Ascending aorta (tissue), 2 donors: ENCODE data around the gene LONP2. TPM values are rescaled to one million over a fixed set of nuclear protein-coding genes. Genes with fewer than 3 reads are reported as not detected.
A peak's percentile ranks its signal among the peaks of the same experiment; 100 is the strongest.
"Not testable (repeated sequence)": the region's sequence is repeated elsewhere in the genome, so short reads cannot be mapped to it uniquely, and the experiment has no call there.

ENCODE experiments used
- DNase-seq, 2 donors: peaks; one replicate each; pipeline ENCODE4 v3.0.0-alpha.2; 2019; ENCODE audit warnings: low spot score in 2 of 2
- H3K27ac ChIP-seq, 2 donors: fragments of 200-600 bp; sonication (generic); one replicate each; pipeline ENCODE4 v1.5.1; 2016 to 2017; ENCODE audit warnings: mild to moderate bottlenecking in 1 of 2
- H3K27me3 ChIP-seq: fragments of 200-600 bp; sonication (generic); one replicate; pipeline ENCODE4 v1.5.1; 2017
- H3K36me3 ChIP-seq, 2 donors: fragments of 200-600 bp; sonication (generic); one replicate each; pipeline ENCODE4 v1.5.1; 2016
- H3K4me1 ChIP-seq, 2 donors: fragments of 200-600 bp; sonication (generic); one replicate each; pipeline ENCODE4 v1.5.1; 2016 to 2017; ENCODE audit warnings: mild to moderate bottlenecking in 1 of 2
- H3K4me3 ChIP-seq, 2 donors: fragments of 200-600 bp; sonication (generic); one replicate each; pipeline ENCODE4 v1.5.1; 2016 to 2017; ENCODE audit warnings: mild to moderate bottlenecking in 1 of 2
- H3K9me3 ChIP-seq, 2 donors: fragments of 200-600 bp; sonication (generic); one replicate each; pipeline ENCODE4 v1.5.1; 2016
- intact Hi-C: fragments of 100-400 bp; cut with DNase I; formaldehyde crosslinking; loops from one replicate; pipeline ENCODE4 v1.15.1; 2023
- total RNA-seq: library from RNA; depleted of rRNA; stranded (reverse); fragments of >200 nt; gene quantifications from one replicate; pipeline ENCODE4 v1.1.0, GENCODE V29; 2016
- TF ChIP-seq, protein P1 (sequence below), 3 experiments: fragments of 200-600 bp in 2 of 3; fragments of 450-650 bp in 1 of 3; sonication (generic) in 2 of 3; IDR thresholded peaks; one replicate each; pipeline ENCODE4 v1.5.1; 2016 to 2019; ENCODE audit warnings: antibody characterized with exemption in 3 of 3, mild to moderate bottlenecking in 1 of 3, moderate library complexity in 1 of 3

The LONP2 gene
- total RNA-seq, 1 donor from 2014 or later = 70.0 TPM

DNA sequence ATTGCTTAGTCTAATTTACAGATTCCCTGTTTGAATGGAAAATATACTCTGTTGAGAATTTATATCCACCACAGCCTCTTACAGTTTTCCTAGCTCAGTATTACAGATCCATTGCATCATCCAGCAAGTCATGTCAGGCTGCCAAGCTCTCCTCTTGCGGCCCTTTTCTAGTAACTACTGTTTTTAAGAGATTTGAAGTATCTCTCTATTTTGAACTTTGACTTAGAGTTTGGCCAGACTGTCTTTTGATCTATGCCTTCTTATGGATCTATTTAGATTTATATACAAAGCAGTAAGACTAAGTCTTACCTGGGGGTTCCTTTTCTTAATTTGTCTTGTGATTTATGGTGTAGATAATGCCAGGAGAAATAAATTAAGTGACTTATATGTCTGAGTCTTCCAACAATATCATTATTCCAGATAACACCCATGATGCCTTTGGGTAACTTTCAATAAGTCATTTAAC, 56.3 kb downstream of the LONP2 start:
- no peak for DNase-seq
- TF ChIP-seq, protein P1, sequence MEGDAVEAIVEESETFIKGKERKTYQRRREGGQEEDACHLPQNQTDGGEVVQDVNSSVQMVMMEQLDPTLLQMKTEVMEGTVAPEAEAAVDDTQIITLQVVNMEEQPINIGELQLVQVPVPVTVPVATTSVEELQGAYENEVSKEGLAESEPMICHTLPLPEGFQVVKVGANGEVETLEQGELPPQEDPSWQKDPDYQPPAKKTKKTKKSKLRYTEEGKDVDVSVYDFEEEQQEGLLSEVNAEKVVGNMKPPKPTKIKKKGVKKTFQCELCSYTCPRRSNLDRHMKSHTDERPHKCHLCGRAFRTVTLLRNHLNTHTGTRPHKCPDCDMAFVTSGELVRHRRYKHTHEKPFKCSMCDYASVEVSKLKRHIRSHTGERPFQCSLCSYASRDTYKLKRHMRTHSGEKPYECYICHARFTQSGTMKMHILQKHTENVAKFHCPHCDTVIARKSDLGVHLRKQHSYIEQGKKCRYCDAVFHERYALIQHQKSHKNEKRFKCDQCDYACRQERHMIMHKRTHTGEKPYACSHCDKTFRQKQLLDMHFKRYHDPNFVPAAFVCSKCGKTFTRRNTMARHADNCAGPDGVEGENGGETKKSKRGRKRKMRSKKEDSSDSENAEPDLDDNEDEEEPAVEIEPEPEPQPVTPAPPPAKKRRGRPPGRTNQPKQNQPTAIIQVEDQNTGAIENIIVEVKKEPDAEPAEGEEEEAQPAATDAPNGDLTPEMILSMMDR (IDR thresholded peaks at IDR 0.05) = no peak
- Histone ChIP-seq H3K4me1 (peaks cover 0 to 9% of the 10 kb centered on the region in 2 donors), H3K36me3 (peaks cover 34 to 74% of the 10 kb centered on the region in 2 donors), H3K4me3 (no peak overlapping the region), H3K27ac (peak overlapping the region in 1 of 2 donors; percentile 4), H3K9me3 (no peaks in the 10 kb centered on the region), H3K27me3 (no peaks in the 10 kb centered on the region)
- intact Hi-C loops = no loop called here

DNA sequence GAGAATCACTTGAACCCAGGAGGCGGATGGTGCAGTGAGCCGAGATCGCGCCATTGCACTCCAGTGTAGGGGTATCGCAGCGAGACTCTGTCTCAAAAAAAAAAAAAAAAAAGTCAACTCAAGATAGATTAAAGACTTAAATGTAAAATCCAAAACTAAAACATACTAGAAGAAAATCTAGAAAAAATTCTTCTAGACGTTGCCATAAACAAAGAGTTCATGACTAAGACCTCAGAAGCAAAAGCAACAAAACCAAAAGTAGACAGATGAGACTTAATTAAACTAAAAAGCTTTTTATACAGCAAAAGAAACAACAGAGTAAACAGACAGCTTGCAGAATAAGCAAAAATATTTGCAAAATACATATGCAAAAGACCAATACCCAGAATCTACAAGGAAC, 64.4 kb downstream of the LONP2 start:
- H3K27me3 ChIP-seq = no peaks in the 10 kb centered on the region
- H3K36me3 ChIP-seq = peaks cover 16 to 62% of the 10 kb centered on the region in 2 donors
- peaks cover 19 to 44% of the 10 kb centered on the region in 2 donors for H3K9me3 ChIP-seq
- intact Hi-C loops = no loop called here
- TF ChIP-seq, protein P1 (IDR thresholded peaks at IDR 0.05) = no peak
- DNase-seq = no peak
- H3K27ac ChIP-seq = no peak overlapping the region
- peaks cover 0 to 4% of the 10 kb centered on the region in 2 donors for H3K4me1 ChIP-seq
- H3K4me3 ChIP-seq = no peak overlapping the region

DNA sequence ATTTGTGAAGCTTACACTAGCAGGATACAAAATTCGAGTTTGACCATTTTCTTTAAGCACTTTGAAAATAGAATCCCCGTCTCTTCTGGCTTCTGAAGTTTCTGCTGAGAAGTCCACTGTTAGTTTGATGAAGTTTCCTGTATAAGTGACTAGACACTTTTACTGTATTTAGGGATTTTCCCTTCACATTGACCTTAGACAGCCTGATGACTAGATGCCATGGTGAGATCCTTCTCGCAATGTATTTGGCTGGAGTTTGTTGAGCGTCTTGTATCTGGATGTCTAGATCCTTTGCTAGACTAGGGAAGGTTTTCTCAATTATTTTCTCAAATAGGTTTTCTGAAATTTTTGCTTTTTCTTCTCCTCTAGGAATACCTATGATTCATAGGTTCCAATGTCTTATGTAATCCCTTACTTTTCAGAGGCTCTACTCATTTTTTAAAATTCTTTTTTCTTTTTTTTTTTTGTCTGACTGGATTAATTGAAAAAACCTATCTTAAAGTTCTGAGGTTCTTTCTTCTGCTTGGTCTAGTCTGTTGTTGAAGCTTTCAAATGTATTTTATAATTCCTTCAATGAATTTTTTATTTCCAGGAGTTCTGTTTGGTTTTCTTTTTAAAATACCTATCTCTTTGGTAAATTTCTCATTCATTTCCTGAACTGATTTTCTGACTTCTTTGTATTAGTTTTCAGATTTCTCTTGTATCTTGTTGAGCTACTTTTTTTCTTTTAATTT, 67.0 kb downstream of the LONP2 start:
- no peak for DNase-seq
- Histone ChIP-seq H3K4me1 (peaks cover 0 to 4% of the 10 kb centered on the region in 2 donors), H3K27ac (no peak overlapping the region), H3K4me3 (no peak overlapping the region), H3K27me3 (no peaks in the 10 kb centered on the region), H3K36me3 (peaks cover 9 to 52% of the 10 kb centered on the region in 2 donors), H3K9me3 (peaks cover 19 to 44% of the 10 kb centered on the region in 2 donors)
- TF ChIP-seq, protein P1 (IDR thresholded peaks at IDR 0.05) = no peak
- intact Hi-C loops = no loop called here

DNA sequence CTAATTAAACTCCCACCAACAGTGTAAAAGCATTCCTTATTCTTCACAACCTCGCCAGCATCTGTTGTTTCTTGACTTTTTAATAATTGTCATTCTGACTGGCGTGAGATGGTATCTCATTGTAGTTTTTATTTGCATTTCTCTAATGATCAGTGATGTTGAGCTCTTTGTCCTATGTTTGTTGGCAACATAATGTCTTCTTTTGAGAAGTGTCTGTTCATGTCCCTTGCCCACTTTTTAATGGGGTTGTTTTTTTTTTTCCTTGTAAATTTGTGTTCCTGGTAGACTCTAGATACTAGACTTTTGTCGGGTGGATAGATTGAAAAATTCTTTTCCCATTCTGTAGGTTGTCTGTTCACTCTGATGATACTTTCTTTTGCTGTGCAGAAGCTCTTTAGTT, 69.8 kb downstream of the LONP2 start:
- H3K4me3 ChIP-seq, H3K27me3 ChIP-seq, H3K4me1 ChIP-seq, H3K27ac ChIP-seq, DNase-seq, intact Hi-C loops: not testable (repeated sequence)
- H3K9me3 ChIP-seq = peaks cover 19 to 35% of the 10 kb centered on the region in 2 donors
- peaks cover 9 to 43% of the 10 kb centered on the region in 2 donors for H3K36me3 ChIP-seq

DNA sequence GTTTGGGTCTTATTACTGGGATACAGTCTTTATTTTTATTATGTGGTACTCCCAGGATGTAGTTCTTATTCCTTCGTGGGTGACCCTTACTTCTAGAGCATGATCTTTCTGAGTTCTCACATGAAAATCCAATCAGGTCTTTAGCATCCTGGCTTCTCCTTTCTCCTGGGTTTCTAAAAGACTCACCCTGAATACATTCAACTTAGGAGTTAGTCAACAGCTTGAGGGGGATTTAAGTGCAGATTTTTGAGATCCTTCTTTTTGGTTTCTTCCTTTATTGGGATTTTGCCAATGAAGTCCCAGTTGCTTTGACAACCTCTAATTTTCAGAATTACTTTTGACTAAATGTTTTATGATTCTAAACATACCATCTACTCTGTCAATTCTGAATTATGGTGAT, 72.9 kb downstream of the LONP2 start:
- intact Hi-C loops = no loop called here
- no peak overlapping the region for H3K4me3 ChIP-seq
- TF ChIP-seq, protein P1 (IDR thresholded peaks at IDR 0.05) = no peak
- DNase-seq = no peak
- H3K36me3 ChIP-seq = peaks cover 3 to 16% of the 10 kb centered on the region in 2 donors
- H3K9me3 ChIP-seq = peaks cover 4 to 7% of the 10 kb centered on the region in 2 donors
- peak overlapping the region in 1 of 2 donors; percentile 1 for H3K27ac ChIP-seq
- H3K4me1 ChIP-seq = peaks cover 8 to 9% of the 10 kb centered on the region in 2 donors
- no peaks in the 10 kb centered on the region for H3K27me3 ChIP-seq

DNA sequence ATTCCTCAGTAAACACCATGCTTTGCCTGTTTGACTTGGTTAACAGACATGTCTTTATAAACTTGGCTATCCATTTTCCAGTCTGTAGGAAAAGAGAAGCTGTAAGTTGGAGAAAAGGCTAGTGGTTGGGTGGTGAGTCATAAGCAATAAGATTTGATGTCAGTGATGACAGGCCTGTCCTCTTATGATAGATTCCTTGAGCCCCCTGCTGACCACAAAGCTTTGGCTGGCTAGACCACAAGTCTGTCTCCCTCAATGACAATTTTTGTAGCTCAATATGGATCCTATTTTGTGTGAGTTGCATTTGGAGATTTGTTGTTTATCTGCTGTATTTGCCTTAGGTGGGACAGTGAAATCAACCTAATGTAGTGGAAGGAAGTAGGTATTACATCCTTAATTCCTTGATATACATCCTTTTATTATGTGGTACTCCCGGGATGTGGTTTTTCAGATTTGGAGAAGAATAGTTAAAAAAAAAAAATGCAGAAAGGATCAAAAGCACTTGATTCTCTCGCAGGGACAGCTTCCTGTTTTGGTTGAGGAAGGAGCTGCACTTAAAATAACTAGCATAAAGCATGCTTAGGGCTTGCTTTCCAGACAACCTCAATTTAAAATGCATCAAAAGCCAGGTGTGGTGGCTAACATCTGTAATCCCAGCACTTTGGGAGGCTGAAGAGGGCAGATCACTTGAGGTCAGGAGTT, 73.7 kb downstream of the LONP2 start:
- Histone ChIP-seq H3K27me3 (no peaks in the 10 kb centered on the region), H3K36me3 (peaks cover under 1 to 12% of the 10 kb centered on the region in 2 donors), H3K4me3 (no peak overlapping the region), H3K27ac (peak overlapping the region; percentile 9 to 56), H3K9me3 (no peaks in the 10 kb centered on the region), H3K4me1 (peaks cover 8 to 9% of the 10 kb centered on the region in 2 donors)
- DNase-seq = no peak
- intact Hi-C loops = no loop called here
- TF ChIP-seq, protein P1 (IDR thresholded peaks at IDR 0.05) = no peak
